GM12874 (cell line): ENCODE measurements around the gene KDM1B.

ENCODE experiments used
- TF ChIP-seq, protein P1 (sequence below): IDR thresholded peaks from 2 replicates; pipeline ENCODE4 v1.5.1; 2011; ENCODE audit warnings: low read depth, mild to moderate bottlenecking, control low read depth, low read length, moderate library complexity; ENCODE audit not compliant: insufficient read depth

KDM1B gene

GRCh38 chr6:18264219-18264922 lies 109.1 kb downstream of the KDM1B start, which contains the start of gene DEK:
Gene DEK (minus strand): TSS chr6:18264530. CDS start chr6:18263987, 543 bp downstream.
- TF ChIP-seq, protein P1, sequence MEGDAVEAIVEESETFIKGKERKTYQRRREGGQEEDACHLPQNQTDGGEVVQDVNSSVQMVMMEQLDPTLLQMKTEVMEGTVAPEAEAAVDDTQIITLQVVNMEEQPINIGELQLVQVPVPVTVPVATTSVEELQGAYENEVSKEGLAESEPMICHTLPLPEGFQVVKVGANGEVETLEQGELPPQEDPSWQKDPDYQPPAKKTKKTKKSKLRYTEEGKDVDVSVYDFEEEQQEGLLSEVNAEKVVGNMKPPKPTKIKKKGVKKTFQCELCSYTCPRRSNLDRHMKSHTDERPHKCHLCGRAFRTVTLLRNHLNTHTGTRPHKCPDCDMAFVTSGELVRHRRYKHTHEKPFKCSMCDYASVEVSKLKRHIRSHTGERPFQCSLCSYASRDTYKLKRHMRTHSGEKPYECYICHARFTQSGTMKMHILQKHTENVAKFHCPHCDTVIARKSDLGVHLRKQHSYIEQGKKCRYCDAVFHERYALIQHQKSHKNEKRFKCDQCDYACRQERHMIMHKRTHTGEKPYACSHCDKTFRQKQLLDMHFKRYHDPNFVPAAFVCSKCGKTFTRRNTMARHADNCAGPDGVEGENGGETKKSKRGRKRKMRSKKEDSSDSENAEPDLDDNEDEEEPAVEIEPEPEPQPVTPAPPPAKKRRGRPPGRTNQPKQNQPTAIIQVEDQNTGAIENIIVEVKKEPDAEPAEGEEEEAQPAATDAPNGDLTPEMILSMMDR: peak; percentile 58

DNA sequence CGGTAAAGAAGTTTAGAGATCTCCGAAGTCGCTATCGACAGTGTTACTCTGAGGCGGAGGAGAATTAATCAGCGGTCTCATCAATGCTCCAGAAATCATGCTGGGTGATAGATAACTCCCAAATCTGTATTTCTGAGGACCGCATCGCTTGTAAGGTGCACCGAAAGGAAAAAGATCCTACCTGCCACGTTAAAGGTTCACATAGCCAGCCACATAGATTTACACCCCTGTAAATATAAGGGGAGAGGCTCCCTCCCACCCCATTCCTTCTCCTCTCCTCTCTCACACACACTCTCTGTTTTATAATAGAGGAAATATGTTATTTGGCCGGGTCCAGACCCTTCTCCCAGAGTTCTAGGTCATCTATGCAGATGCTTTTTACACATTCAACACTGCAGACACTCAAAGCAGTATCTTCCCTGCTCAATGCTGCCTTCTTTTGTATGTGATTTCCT lies 109.7 kb downstream of the KDM1B start:
- TF ChIP-seq, protein P1: no peak

GRCh38 chr6:18265787-18266522 lies 110.7 kb downstream of the KDM1B start:
- TF ChIP-seq, protein P1: no peak

GRCh38 chr6:18266523-18266912 lies 111.3 kb downstream of the KDM1B start:
- TF ChIP-seq, protein P1: no peak

- TF ChIP-seq, protein P1: no peak
Measured at GRCh38 chr6:18268066-18268465, 112.8 kb downstream of the KDM1B start.

- TF ChIP-seq, protein P1: no peak
Measured at GRCh38 chr6:18269253-18269652, 114.0 kb downstream of the KDM1B start.

GRCh38 chr6:18269717-18270116 lies 114.5 kb downstream of the KDM1B start:
- TF ChIP-seq, protein P1: no peak
